IMR-90 (cell line): ENCODE data around the gene PSG4.
"Not testable (repeated sequence)": the region's sequence is repeated elsewhere in the genome, so short reads cannot be mapped to it uniquely, and the experiment has no call there.

ENCODE experiments used
- CEBPB ChIP-seq: IDR thresholded peaks from 2 replicates; pipeline ENCODE4 v1.6.1; 2012; ENCODE audit warnings: low read depth, low read length, improper control_type of control experiment
- CHD1 ChIP-seq: IDR thresholded peaks from 2 replicates; pipeline ENCODE4 v1.6.1; 2012; ENCODE audit warnings: low read depth, low read length, improper control_type of control experiment
- FOS ChIP-seq: fragments of 150-350 bp; IDR thresholded peaks from 2 replicates; pipeline ENCODE4 v1.6.1; 2016; ENCODE audit warnings: low read depth, low read length
- MAFK ChIP-seq: IDR thresholded peaks from 2 replicates; pipeline ENCODE4 v1.6.1; 2012; ENCODE audit warnings: low read depth, low read length, improper control_type of control experiment
- MAZ ChIP-seq: IDR thresholded peaks from 2 replicates; pipeline ENCODE4 v1.6.1; 2012; ENCODE audit warnings: low read depth, mild to moderate bottlenecking, low read length, improper control_type of control experiment, moderate library complexity, borderline replicate concordance
- MXI1 ChIP-seq: IDR thresholded peaks from 2 replicates; pipeline ENCODE4 v1.6.1; 2012; ENCODE audit warnings: low read depth, mild to moderate bottlenecking, low read length, moderate library complexity, borderline replicate concordance
- NFE2L2 ChIP-seq: fragments of 150-350 bp; IDR thresholded peaks from 2 replicates; pipeline ENCODE4 v1.6.1; 2016; ENCODE audit warnings: low read depth, mild to moderate bottlenecking, low read length
- POLR2A ChIP-seq: IDR thresholded peaks from 2 replicates; pipeline ENCODE4 v1.6.1; 2012; ENCODE audit warnings: mild to moderate bottlenecking, low read depth, low read length
- RAD21 ChIP-seq: IDR thresholded peaks from 2 replicates; pipeline ENCODE4 v1.6.1; 2012; ENCODE audit warnings: low read length, improper control_type of control experiment
- RCOR1 ChIP-seq: IDR thresholded peaks from 2 replicates; pipeline ENCODE4 v1.6.1; 2012; ENCODE audit warnings: mild to moderate bottlenecking, low read length, improper control_type of control experiment; ENCODE audit not compliant: insufficient replicate concordance
- RFX5 ChIP-seq: IDR thresholded peaks from 2 replicates; pipeline ENCODE4 v1.8.0; 2012; ENCODE audit warnings: low read depth, mild to moderate bottlenecking, low read length, moderate library complexity
- SMC3 ChIP-seq: fragments of 150-350 bp; IDR thresholded peaks from 2 replicates; pipeline ENCODE4 v1.6.1; 2016; ENCODE audit warnings: low read depth, mild to moderate bottlenecking, antibody characterized with exemption, low read length, moderate library complexity
- TF ChIP-seq, protein P1 (sequence below): conservative IDR thresholded peaks from 2 replicates; pipeline ENCODE4 v1.5.1; 2012; ENCODE audit warnings: mild to moderate bottlenecking, low read depth, low read length, improper control_type of control experiment
- TF ChIP-seq, protein P2 (sequence below): fragments of 150-350 bp; IDR thresholded peaks from 2 replicates; pipeline ENCODE4 v1.6.1; 2017; ENCODE audit warnings: mild to moderate bottlenecking, antibody characterized with exemption, low read length, low read depth

DNA sequence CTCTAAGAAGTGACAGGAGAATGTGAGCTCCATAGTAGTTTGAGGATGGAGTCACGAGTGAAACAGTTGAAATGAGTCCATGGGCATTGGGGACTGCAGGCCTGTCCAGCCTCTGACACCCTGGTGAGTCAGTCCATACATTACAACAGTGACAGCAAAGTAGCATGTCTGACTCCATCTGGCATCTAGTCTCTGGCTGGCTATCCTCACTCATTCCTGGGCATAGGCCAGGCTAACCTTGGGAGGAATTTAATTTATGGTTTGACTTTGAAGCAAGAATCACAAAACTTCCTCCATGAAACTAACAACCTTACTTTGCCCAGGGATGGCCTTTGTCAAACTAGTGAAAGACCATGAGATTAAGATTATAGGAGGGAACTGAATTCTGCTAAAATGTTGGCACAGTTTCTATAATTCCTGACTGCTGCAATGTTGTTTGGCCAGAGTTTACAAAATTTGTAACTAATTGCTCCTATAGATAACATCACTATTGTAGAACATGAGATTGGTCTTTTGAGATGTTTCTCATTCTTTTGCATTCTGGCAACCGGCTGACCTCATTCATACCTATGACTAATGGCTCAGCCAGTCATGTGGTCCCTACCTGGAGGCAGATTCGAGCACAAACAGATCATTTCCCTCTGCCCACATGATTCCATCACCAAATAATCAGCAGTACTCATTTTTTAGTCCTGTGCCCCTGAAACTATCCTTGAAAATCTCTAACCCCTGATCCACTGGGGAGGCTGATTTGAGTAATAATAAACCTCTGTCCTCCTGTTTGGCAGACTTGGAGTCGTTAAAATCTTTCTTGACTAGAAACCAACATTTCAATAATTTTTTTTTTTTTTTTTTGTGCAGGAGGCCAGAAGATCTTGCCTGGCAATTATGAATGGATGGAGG lies 23.3 kb downstream of the PSG4 start:
- TF ChIP-seq, protein P1, sequence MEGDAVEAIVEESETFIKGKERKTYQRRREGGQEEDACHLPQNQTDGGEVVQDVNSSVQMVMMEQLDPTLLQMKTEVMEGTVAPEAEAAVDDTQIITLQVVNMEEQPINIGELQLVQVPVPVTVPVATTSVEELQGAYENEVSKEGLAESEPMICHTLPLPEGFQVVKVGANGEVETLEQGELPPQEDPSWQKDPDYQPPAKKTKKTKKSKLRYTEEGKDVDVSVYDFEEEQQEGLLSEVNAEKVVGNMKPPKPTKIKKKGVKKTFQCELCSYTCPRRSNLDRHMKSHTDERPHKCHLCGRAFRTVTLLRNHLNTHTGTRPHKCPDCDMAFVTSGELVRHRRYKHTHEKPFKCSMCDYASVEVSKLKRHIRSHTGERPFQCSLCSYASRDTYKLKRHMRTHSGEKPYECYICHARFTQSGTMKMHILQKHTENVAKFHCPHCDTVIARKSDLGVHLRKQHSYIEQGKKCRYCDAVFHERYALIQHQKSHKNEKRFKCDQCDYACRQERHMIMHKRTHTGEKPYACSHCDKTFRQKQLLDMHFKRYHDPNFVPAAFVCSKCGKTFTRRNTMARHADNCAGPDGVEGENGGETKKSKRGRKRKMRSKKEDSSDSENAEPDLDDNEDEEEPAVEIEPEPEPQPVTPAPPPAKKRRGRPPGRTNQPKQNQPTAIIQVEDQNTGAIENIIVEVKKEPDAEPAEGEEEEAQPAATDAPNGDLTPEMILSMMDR = not testable (repeated sequence)
- not testable (repeated sequence) for TF ChIP-seq SMC3, POLR2A, NFE2L2, MAZ, RCOR1, RAD21, CHD1, MAFK, RFX5
- TF ChIP-seq MXI1 (0 out of 2 replicates have a peak, but pooled peaks have one; percentile 24), CEBPB (peak; percentile 50; the same call in 1 of the 2 replicates), FOS (peak; percentile 63)
- TF ChIP-seq, protein P2, sequence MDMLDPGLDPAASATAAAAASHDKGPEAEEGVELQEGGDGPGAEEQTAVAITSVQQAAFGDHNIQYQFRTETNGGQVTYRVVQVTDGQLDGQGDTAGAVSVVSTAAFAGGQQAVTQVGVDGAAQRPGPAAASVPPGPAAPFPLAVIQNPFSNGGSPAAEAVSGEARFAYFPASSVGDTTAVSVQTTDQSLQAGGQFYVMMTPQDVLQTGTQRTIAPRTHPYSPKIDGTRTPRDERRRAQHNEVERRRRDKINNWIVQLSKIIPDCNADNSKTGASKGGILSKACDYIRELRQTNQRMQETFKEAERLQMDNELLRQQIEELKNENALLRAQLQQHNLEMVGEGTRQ = peak; percentile 47; the same call in 1 of the 2 replicates
